Measurements from ENCODE around the gene KLHL10.

GRCh38 chr17:41849251-41849990, 11.8 kb downstream of the KLHL10 start:
- TF ChIP-seq POLR2A (IDR thresholded peaks at IDR 0.05) (no peak), CTCF (IDR thresholded peaks at IDR 0.05 in 4 of 5, conservative IDR thresholded peaks at IDR 0.05 in 1 of 5) (no peak)
